Islet precursor cell (in vitro differentiated cells): ENCODE measurements around the gene C10orf90.

ENCODE experiments used
- DNase-seq: peaks from one replicate; pipeline ENCODE4 v3.0.0-alpha.2; 2018

The C10orf90 gene

GRCh38 chr10:126409821-126410220 is 260.7 kb downstream of the C10orf90 start:
- no peak for DNase-seq

- DNase-seq = no peak
These were observed 261.4 kb downstream of the C10orf90 start for GRCh38 chr10:126408953-126409641.

GRCh38 chr10:126407831-126408230 is 262.7 kb downstream of the C10orf90 start:
- no peak for DNase-seq

- DNase-seq = no peak
These were observed 265.2 kb downstream of the C10orf90 start for GRCh38 chr10:126405239-126405775.

GRCh38 chr10:126402721-126403695 is 267.5 kb downstream of the C10orf90 start:
- no peak for DNase-seq

- DNase-seq = no peak
These were observed 269.9 kb downstream of the C10orf90 start for GRCh38 chr10:126400641-126401040.

GRCh38 chr10:126398924-126399323 is 271.6 kb downstream of the C10orf90 start:
- no peak for DNase-seq

- DNase-seq = no peak
These were observed 272.1 kb downstream of the C10orf90 start for GRCh38 chr10:126398383-126398743.

- DNase-seq = peak; percentile 85
These were observed 272.7 kb downstream of the C10orf90 start for GRCh38 chr10:126397640-126398382.

GRCh38 chr10:126397156-126397555 is 273.3 kb downstream of the C10orf90 start:
- no peak for DNase-seq

- DNase-seq = no peak
These were observed 275.5 kb downstream of the C10orf90 start for GRCh38 chr10:126394948-126395347.

- DNase-seq = no peak
These were observed 277.4 kb downstream of the C10orf90 start for GRCh38 chr10:126393076-126393475.

GRCh38 chr10:126392469-126392868 is 278.0 kb downstream of the C10orf90 start:
- no peak for DNase-seq

GRCh38 chr10:126392068-126392467 is 278.4 kb downstream of the C10orf90 start:
- no peak for DNase-seq

- no peak for DNase-seq
These were observed 279.2 kb downstream of the C10orf90 start for GRCh38 chr10:126391192-126391885.

GRCh38 chr10:126390324-126390723 is 280.2 kb downstream of the C10orf90 start:
- no peak for DNase-seq

GRCh38 chr10:126387931-126388911 is 282.3 kb downstream of the C10orf90 start, which contains the start of gene ADAM12:
Gene ADAM12 (minus strand): TSS chr10:126388477. CDS start chr10:126388145, 332 bp downstream.
- DNase-seq = no peak

- DNase-seq = peak; percentile 78
These were observed 283.2 kb downstream of the C10orf90 start for GRCh38 chr10:126387041-126387921.

GRCh38 chr10:126384269-126384873 is 286.1 kb downstream of the C10orf90 start:
- DNase-seq = no peak
